GM21825 (cell line): ENCODE data around the gene MACO1.

Source experiments
- ATAC-seq: cut with Tn5 transposase; IDR thresholded peaks from one replicate; pipeline ENCODE4 v1.9.1; 2021; ENCODE audit warnings: mild to moderate bottlenecking, moderate library complexity; ENCODE audit not compliant: unreplicated experiment

Gene MACO1

DNA sequence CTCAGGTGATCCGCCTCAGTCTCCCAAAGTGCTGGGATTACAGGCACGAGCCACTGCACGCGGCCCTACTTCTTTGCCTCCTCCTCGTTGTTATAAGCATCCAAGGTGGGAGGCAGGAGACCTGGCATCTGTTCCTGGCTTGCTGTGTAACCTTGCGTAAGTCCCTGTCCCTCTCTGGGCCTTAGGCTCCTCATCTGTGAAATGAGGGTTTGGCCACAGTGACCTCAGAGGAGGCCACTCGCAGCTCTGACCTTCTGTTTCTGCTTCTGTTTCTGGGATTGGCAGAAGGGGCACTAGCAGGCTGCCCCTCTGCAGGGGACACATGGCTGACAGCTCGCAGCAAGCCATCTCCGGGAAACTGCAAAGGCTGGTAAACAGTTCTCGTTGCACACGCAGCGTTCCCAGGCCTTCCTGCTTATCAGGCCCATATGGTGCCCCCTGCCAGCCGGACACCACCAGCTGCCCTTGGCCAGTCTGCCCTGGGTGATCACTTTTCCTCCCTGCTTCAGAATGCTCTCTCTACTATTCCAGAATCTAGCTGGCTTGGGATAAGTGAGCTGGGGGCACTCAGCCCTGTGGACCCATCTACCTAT is 110.1 kb downstream of the MACO1 start:
- ATAC-seq, result no peak

DNA sequence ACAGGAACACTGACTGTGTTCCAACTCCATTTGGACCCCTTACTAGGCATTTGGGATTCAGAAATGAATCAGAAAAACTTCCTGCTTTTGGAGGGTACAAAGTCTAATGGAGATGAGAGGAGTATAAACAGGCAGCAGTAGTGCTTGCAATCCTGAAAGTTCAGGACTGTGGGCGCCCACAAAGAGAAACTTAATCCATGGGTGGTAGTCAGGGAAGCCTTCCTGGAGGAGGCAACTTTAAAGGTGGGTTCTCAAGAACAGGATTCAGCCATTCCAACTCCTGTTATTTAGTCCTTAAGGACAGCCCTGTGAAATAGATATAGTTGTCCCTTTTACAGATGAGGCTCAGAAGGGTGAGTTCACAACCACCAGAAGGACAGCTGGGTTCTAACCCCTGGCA is 110.7 kb downstream of the MACO1 start:
- ATAC-seq, result no peak

DNA sequence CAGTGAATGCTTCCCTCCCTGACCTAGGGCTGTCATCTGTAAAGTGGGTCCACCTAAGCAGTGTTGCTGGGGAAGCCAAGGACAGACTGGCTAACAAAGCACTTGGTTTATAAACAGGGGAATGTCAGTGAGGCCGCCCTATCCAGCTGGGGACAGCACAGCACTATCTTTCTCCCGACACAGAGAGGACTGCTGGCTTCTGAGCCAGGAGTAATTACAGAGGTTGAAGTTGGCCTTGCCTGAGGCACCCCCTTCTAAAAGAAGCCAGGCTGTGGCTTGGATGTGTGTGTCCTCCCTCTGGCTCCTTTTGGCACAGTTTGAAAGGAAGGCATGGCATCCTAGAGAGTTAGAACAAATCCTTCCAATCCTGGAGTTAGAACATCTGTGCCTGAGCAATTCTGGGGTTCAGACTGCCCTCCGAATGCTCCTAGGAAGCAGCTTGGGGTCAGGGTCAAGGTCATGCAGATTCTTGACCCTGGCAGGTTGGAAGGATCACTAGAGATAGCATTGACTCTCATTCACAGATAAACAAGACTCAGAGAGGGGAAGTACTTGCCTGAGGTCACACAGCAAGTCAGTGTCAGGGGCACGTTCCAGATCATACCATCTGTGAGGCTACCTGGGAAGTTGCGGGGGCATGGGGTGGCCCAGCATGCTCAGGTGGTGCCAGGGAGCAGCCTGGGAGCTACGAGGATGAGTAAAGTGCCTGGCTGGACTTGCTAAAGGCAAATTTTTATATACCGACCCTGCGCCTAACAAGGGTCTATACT is 111.4 kb downstream of the MACO1 start:
- ATAC-seq, result no peak

DNA sequence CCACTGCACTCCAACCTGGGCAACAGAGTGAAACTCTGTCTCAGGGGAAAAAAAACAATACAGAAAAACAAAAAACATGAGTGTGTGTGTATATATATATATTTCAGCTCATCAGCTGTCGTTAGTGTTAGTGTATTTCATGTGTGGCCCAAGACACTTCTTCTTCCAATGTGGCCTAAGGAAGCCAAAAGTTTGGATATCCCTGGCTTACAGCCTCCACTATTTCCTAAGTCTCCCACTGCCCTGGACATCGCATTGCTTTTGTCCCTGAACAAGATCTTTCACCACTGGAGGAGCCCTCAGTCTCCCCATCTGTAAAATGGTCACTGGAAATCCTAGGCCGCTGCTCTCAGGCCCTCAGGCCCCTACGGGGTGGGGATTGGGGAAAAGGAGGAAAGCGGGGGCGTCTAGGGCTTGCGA is 112.3 kb downstream of the MACO1 start:
- ATAC-seq, result no peak

DNA sequence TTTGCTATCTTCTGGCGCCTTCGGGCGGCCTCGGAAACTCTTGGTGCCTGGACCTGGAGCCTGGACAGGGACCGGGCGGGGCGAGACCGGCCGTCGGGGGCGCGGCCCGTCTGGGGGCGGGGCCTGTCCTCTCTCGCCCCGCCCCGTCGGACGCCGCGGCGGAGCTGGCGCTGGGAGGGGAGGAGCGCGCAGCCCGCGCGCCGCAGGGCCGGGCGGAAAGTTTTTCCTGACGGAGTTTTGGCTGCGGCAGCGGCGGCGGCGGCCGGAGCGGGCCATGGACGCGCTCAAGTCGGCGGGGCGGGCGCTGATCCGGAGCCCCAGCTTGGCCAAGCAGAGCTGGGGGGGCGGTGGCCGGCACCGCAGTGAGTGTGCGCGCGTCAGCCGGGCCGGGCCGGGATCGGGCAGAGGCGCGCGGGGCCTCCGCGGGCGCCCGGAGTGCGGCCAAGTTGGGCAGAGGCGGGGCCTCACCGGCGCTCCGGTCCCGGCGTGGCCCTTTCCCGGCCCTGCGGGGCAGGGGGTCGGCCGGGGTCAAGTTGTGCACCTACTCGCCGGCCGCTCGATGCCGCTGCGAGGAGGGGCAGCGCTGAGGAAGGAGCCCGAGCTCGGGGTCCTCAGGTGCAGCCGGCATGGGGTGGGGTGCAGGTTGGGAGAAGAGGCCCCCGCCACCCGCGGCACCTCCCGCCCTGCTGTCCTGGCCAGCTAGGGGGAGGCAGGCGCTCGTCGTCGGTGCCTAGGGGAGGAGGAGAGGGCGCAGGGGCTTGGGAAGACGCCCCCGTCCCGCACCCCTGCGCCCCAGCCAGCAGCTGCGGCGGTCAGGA is 112.9 kb downstream of the MACO1 start, which contains the start of gene LDLRAP1:
LDLRAP1 (plus strand) TSS at position 182 of the 818 bp plus-strand sequence; CDS start at position 275, 93 bp downstream.
- ATAC-seq, result peak; percentile 76

DNA sequence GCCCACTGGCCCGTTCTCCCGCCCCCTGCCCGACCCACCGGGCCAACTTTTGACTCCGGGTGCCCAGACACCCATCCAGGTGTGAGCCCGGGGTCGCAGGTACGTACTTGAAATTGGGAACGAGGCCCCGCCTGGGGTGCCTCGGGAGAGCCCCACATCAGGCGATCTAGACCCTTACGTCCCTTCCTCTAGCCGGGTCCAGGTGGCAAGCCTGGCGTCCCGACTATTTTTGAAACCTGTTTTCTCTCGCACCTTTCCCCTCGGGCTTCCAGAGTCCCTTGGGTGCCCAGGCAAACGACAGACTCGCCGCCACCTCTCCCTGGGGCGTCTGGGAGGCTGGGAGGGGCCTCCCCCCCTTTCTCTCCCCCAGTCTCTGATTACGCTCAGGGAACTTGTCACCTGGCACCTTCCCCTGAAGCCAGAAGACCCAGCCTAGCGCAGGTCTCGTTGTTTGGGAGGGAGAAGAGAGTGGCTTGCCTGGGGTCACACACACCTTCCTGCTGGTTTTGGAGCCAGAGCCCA is 113.6 kb downstream of the MACO1 start:
- ATAC-seq, result no peak

DNA sequence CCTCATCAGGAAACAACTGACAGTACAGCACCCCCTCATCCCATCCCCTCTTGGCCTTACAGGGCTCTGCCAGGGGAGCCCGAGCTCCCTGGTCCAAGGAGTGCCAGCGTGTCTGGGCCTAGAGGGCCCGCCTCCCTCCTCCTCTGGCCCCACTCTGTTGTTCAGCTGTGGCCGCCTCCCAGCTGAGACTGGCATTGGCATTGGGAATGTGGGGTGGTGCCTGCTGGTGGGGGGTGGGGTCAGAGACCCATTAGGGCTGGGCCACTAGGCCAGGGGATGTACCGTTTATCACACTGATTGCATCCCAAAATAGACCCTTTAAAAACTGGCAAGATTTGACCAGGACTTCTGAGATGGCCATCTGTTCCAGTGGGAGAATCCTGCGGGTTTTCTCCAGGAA is 114.1 kb downstream of the MACO1 start:
- no peak for ATAC-seq

DNA sequence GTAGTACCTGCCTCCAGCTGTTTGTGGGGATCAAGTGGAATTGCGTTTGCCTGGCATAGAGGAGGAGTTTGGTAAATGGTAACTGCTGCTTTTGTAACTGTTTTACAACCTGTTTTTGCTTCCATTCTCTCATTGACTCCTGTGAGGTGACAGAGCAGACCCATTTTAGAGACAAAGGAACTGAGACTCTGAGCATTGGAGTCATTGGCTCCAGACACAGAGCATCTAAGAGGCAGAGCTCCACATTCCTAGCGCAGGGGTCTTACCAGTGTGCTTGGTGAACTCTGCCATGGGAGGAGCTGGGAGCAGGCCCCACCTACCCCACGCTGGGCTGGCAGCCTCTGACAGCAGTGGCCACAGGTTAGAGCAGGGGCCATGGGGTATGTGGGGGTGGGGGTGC is 115.1 kb downstream of the MACO1 start:
- no peak for ATAC-seq

DNA sequence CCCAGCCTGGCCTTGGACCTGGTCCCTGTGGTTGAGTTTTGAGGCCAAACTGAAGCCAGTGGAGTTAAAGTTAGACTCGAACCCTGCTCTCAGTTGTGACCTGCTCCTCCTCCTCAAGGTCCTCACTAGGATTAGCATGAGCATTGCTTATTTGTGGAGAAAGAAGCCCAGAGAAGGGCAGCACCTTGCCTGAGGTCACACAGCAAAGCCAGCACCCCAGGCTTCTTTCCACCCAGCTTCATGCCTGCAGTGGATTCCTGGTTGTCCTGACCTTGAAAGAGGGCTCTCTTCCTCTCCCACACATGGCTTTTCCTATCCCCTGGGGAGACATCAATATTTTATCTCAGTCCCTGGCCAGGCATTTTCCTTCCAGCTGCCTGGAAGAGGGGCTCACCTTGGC is 115.5 kb downstream of the MACO1 start:
- no peak for ATAC-seq

DNA sequence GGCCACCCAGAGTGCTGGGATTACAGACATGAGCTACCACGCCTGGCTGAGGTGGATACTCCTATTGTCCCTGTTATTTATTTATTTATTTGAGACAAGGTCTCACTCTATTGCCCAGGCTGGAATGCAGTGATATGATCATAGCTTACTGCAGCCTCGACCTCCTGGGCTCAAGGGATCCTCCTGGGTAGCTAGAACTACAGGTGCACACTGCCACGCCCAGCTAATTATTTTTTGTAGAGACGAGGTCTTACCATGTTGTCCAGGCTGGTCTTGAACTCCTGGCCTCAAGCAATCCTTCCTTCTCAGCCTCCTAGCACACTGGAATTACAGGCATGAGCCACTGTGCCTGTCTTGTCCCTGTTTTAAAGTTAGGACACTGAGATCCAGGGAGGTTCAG is 117.9 kb downstream of the MACO1 start:
- no peak for ATAC-seq

DNA sequence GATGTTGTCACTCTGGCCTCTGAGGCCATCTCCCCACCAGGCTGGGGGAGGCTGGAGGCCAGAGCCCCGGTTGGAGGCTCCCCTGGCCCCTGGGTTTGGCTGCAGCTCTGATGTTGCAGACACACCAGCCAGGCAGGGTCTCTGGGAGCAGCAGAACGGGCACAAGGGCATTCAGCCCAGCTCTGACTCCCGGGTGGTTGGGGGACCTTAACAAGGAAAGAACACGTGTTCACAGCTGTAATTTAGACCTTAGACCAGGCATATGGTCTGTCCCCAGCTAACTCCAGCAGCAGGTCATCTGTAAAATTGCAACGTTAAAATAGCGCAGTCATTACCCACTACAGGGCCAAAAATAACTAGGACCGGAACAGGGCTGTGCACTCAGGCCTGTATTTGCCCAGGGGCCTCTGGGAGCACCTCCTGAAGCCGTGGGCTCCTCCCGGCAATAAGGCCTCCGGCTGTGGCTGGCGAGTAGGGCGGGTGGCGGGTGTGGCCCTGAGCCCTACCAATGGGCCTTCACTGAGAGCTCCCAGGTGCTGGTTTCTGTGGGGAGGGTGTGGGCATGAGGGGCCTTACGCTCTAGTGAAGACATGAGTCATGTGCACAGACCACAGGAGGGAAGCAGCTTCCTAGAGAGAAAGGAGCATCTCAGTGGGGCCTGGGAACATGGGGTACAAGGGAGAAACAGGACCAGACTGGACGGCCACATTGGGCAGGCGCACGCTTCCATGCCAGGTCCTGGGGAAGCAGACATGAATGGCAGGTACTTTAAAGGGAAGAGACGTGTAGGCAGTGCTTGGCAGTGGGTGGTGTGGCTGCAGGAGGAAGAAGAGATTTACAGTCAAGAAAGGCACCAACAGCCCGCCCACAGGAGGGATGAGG is 118.8 kb downstream of the MACO1 start:
- peak; percentile 86 for ATAC-seq
